ENCODE measurements around the gene NOS1.
"Not testable (repeated sequence)": the region's sequence is repeated elsewhere in the genome, so short reads cannot be mapped to it uniquely, and the experiment has no call there.

NOS1 gene

GRCh38 chr12:117361347-117361751 is at the start of gene NOS1:
Gene NOS1 (minus strand): TSS chr12:117361626. CDS start chr12:117331069, 30,557 bp downstream.
- no peak for DNase-seq (ENCODE audit: low spot score)

GRCh38 chr12:117409286-117409685 is 47.9 kb upstream of the NOS1 start:
- DNase-seq (ENCODE audit: low spot score), result no peak

- DNase-seq (ENCODE audit: low spot score), result no peak
Observed at GRCh38 chr12:117408161-117408791, 46.9 kb upstream of the NOS1 start.

GRCh38 chr12:117404940-117405339 is 43.5 kb upstream of the NOS1 start:
- no peak for DNase-seq (ENCODE audit: low spot score)

- DNase-seq (ENCODE audit: low spot score), result no peak
Observed at GRCh38 chr12:117404203-117404853, 42.9 kb upstream of the NOS1 start.

- no peak for DNase-seq (ENCODE audit: low spot score)
Observed at GRCh38 chr12:117403586-117404139, 42.2 kb upstream of the NOS1 start.

GRCh38 chr12:117402363-117402762 is 40.9 kb upstream of the NOS1 start:
- DNase-seq (ENCODE audit: low spot score), result no peak

- DNase-seq (ENCODE audit: low spot score), result no peak
Observed at GRCh38 chr12:117400912-117401311, 39.5 kb upstream of the NOS1 start.

- not testable (repeated sequence) for DNase-seq (ENCODE audit: low spot score)
Observed at GRCh38 chr12:117398482-117398881, 37.1 kb upstream of the NOS1 start.

GRCh38 chr12:117395766-117396165 is 34.3 kb upstream of the NOS1 start:
- DNase-seq (ENCODE audit: low spot score), result no peak

- no peak for DNase-seq (ENCODE audit: low spot score)
Observed at GRCh38 chr12:117394491-117394890, 33.1 kb upstream of the NOS1 start.

GRCh38 chr12:117393656-117394055 is 32.2 kb upstream of the NOS1 start:
- DNase-seq (ENCODE audit: low spot score), result no peak

GRCh38 chr12:117390866-117391265 is 29.4 kb upstream of the NOS1 start:
- no peak for DNase-seq (ENCODE audit: low spot score)

GRCh38 chr12:117388951-117389446 is 27.6 kb upstream of the NOS1 start:
- DNase-seq (ENCODE audit: low spot score), result no peak

- DNase-seq (ENCODE audit: low spot score), result no peak
Observed at GRCh38 chr12:117387832-117388231, 26.4 kb upstream of the NOS1 start.

GRCh38 chr12:117384735-117385134 is 23.3 kb upstream of the NOS1 start:
- DNase-seq (ENCODE audit: low spot score), result no peak

- DNase-seq (ENCODE audit: low spot score), result no peak
Observed at GRCh38 chr12:117380083-117380482, 18.7 kb upstream of the NOS1 start.

- no peak for DNase-seq (ENCODE audit: low spot score)
Observed at GRCh38 chr12:117377758-117378157, 16.3 kb upstream of the NOS1 start.

- DNase-seq (ENCODE audit: low spot score), result no peak
Observed at GRCh38 chr12:117370588-117370987, 9.2 kb upstream of the NOS1 start.

GRCh38 chr12:117370000-117370399 is 8.6 kb upstream of the NOS1 start:
- DNase-seq (ENCODE audit: low spot score), result not testable (repeated sequence)

- peak; percentile 84 for DNase-seq (ENCODE audit: low spot score)
Observed at GRCh38 chr12:117367006-117367638, 5.7 kb upstream of the NOS1 start.

- no peak for DNase-seq (ENCODE audit: low spot score)
Observed at GRCh38 chr12:117365049-117365616, 3.7 kb upstream of the NOS1 start.

Data from COLO829 (cell line).